ENCODE data around the gene ALOXE3. TPM values are rescaled to one million over a fixed set of nuclear protein-coding genes. Genes with fewer than 3 reads are reported as not detected.

The ALOXE3 gene
- total and polyA plus RNA-seq, 4 donors: not detected

DNA sequence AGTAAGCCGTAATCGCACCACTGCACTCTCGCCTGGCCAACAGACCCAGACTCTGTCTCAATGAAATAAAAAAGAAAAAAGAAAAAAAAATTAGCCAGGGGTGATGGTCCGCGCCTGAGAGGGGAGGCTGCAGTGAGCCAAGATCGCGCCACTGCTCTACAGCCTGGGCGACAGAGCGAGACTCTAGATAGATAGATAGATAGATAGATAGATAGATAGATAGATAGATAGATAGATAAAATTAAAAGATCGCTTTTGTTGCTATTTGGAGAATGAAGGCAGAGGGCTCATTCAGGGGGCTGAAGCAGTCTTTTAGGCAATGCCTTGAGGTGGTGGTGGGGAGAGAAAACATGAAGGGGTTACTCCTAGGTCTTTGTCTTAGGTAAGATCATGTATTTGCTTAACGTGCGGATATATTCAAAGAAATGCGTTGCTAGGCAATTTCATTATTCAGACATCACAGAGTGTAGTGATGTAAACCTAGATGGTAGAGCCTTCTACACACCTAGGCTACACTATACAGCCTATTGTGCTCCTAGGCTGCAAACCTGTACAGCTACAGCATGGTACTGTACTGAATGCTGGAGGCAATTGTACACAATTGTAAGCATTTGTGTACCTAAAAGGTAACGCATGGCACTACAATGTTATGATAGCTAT is 9.9 kb upstream of the ALOXE3 start:
- no peak overlapping the region for H3K9ac ChIP-seq (ENCODE audit: low read depth in 1 of 2, low read length in 2 of 2)
- peaks cover 2 to 9% (median 5%) of the 10 kb centered on the region in 4 donors for H3K27me3 ChIP-seq (ENCODE audit: control insufficient read depth in 4 of 4, insufficient read depth in 4 of 4, low read length in 3 of 4)
- peaks cover 14 to 36% (median 27%) of the 10 kb centered on the region in 4 donors for H3K4me1 ChIP-seq (ENCODE audit: control insufficient read depth in 4 of 4, insufficient read depth in 4 of 4, low read length in 3 of 4)
- TF ChIP-seq RXRA (IDR thresholded peaks at IDR 0.05) (no peak), HNF4G (IDR thresholded peaks at IDR 0.05) (no peak), FOXA1 (IDR thresholded peaks at IDR 0.05) (no peak), EGR1 (IDR thresholded peaks at IDR 0.05; ENCODE audit: low read depth in 2 of 2) (no peak), NR2F2 (IDR thresholded peaks at IDR 0.05) (no peak)
- TF ChIP-seq, protein P1, sequence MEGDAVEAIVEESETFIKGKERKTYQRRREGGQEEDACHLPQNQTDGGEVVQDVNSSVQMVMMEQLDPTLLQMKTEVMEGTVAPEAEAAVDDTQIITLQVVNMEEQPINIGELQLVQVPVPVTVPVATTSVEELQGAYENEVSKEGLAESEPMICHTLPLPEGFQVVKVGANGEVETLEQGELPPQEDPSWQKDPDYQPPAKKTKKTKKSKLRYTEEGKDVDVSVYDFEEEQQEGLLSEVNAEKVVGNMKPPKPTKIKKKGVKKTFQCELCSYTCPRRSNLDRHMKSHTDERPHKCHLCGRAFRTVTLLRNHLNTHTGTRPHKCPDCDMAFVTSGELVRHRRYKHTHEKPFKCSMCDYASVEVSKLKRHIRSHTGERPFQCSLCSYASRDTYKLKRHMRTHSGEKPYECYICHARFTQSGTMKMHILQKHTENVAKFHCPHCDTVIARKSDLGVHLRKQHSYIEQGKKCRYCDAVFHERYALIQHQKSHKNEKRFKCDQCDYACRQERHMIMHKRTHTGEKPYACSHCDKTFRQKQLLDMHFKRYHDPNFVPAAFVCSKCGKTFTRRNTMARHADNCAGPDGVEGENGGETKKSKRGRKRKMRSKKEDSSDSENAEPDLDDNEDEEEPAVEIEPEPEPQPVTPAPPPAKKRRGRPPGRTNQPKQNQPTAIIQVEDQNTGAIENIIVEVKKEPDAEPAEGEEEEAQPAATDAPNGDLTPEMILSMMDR (IDR thresholded peaks at IDR 0.05; ENCODE audit: low read depth, low read length, missing input control): no peak
- no peak overlapping the region for H3K27ac ChIP-seq (ENCODE audit: low read depth in 1 of 2, low read length in 2 of 2)
- H3K4me3 ChIP-seq (ENCODE audit: low read depth in 1 of 3, low read length in 3 of 3): no peak overlapping the region
- no peaks in the 10 kb centered on the region for H3K9me3 ChIP-seq (ENCODE audit: control insufficient read depth in 4 of 4, low read length in 3 of 4)
- no peaks in the 10 kb centered on the region for H3K36me3 ChIP-seq (ENCODE audit: control insufficient read depth in 4 of 4, insufficient read depth in 3 of 4, low read depth in 1 of 4, low read length in 3 of 4)
- 73% methylated on average over 14 of the region's 14 CpGs for WGBS
- no peak for DNase-seq (ENCODE audit: low spot score)

DNA sequence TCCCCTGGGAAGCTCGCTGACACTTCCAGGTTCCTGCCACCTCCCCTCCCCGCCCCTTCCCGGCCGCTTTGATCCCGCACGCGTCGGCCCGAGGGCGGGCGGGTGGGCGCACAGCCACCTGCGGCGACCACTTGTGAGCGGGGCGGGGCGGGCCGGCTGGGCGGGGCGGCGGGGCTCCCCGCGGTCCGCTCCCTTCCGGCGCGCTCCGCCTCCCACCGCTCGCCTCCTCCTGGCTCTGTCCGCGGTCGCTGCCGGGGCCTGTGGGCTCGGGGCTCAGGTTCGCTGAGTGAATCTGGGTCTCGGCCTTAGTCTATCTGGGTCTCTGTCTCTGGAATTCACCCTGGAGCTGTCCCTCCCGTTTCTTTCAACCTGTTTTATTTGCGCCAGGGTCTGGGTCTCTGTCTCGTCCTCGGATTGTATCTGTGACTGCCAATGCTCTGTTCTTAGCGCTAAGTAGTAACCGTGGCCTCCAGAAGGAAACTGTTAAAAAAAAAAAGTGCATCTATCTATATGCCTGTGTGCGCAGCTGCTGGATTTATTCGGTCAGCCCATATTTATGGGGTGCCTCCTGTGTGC is 8.3 kb upstream of the ALOXE3 start:
- 2% methylated on average over 45 of the region's 45 CpGs for WGBS
- Histone ChIP-seq H3K9me3 (ENCODE audit: control insufficient read depth in 4 of 4, low read length in 3 of 4) (no peaks in the 10 kb centered on the region), H3K4me1 (ENCODE audit: control insufficient read depth in 4 of 4, insufficient read depth in 4 of 4, low read length in 3 of 4) (peaks cover 20 to 52% (median 41%) of the 10 kb centered on the region in 4 donors), H3K27ac (ENCODE audit: low read depth in 1 of 2, low read length in 2 of 2) (no peak overlapping the region), H3K36me3 (ENCODE audit: control insufficient read depth in 4 of 4, insufficient read depth in 3 of 4, low read depth in 1 of 4, low read length in 3 of 4) (no peaks in the 10 kb centered on the region), H3K27me3 (ENCODE audit: control insufficient read depth in 4 of 4, insufficient read depth in 4 of 4, low read length in 3 of 4) (peaks cover 5 to 16% (median 7%) of the 10 kb centered on the region in 4 donors), H3K4me3 (ENCODE audit: low read depth in 1 of 3, low read length in 3 of 3) (peak overlapping the region in 1 of 3 donors; percentile 45), H3K9ac (ENCODE audit: low read depth in 1 of 2, low read length in 2 of 2) (peak overlapping the region in 1 of 2 donors; percentile 47)
- no peak for DNase-seq (ENCODE audit: low spot score)
- TF ChIP-seq HNF4G (IDR thresholded peaks at IDR 0.05): no peak
- TF ChIP-seq RAD21 (IDR thresholded peaks at IDR 0.05): no peak

DNA sequence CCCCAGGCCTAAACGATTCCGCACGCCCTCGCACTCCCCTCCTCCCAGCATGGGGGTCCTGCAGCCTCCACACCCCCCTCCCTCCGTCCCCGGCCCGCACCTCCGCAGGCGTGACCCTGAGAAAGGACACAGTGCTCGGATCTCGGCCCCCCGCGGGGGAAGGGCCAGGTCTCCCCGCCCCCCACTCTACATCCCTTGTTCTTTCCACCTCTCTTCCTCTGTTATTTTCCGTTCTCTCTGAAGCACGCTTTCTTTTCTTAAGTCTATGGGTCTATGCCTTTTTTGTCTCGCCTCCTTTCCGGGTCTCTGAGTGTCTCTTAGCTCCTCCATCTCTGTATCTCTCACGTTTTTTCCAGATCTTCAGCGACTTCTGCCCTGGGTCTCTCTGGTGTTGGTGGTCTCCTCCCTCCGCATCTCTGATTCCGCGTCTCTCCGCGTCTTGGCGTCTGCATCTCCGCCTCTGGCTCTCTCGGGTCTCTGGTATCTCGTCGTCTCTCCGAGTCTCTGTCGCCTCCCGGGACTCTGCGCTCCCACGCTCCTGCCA is 7.7 kb upstream of the ALOXE3 start:
- TF ChIP-seq, protein P2, sequence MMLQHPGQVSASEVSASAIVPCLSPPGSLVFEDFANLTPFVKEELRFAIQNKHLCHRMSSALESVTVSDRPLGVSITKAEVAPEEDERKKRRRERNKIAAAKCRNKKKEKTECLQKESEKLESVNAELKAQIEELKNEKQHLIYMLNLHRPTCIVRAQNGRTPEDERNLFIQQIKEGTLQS (IDR thresholded peaks at IDR 0.05): no peak
- TF ChIP-seq, protein P3, sequence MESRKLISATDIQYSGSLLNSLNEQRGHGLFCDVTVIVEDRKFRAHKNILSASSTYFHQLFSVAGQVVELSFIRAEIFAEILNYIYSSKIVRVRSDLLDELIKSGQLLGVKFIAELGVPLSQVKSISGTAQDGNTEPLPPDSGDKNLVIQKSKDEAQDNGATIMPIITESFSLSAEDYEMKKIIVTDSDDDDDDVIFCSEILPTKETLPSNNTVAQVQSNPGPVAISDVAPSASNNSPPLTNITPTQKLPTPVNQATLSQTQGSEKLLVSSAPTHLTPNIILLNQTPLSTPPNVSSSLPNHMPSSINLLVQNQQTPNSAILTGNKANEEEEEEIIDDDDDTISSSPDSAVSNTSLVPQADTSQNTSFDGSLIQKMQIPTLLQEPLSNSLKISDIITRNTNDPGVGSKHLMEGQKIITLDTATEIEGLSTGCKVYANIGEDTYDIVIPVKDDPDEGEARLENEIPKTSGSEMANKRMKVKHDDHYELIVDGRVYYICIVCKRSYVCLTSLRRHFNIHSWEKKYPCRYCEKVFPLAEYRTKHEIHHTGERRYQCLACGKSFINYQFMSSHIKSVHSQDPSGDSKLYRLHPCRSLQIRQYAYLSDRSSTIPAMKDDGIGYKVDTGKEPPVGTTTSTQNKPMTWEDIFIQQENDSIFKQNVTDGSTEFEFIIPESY (IDR thresholded peaks at IDR 0.05): no peak
- TF ChIP-seq FOXA1 (IDR thresholded peaks at IDR 0.05) (no peak), HNF4A (conservative IDR thresholded peaks at IDR 0.05) (no peak), YY1 (IDR thresholded peaks at IDR 0.05) (no peak), RAD21 (IDR thresholded peaks at IDR 0.05) (no peak), SP1 (IDR thresholded peaks at IDR 0.05) (no peak), RXRA (IDR thresholded peaks at IDR 0.05) (no peak), JUND (IDR thresholded peaks at IDR 0.05) (no peak), TAF1 (conservative IDR thresholded peaks at IDR 0.05) (no peak), FOXA2 (IDR thresholded peaks at IDR 0.05) (no peak), NR2F2 (IDR thresholded peaks at IDR 0.05) (no peak), HNF4G (IDR thresholded peaks at IDR 0.05) (no peak)
- TF ChIP-seq, protein P4, sequence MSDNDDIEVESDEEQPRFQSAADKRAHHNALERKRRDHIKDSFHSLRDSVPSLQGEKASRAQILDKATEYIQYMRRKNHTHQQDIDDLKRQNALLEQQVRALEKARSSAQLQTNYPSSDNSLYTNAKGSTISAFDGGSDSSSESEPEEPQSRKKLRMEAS (IDR thresholded peaks at IDR 0.05): no peak
- TF ChIP-seq, protein P1 (IDR thresholded peaks at IDR 0.05; ENCODE audit: low read depth, low read length, missing input control): no peak
- peaks cover 5 to 16% (median 7%) of the 10 kb centered on the region in 4 donors for H3K27me3 ChIP-seq (ENCODE audit: control insufficient read depth in 4 of 4, insufficient read depth in 4 of 4, low read length in 3 of 4)
- WGBS: 3% methylated on average over 35 of the region's 35 CpGs
- peaks cover 25 to 57% (median 46%) of the 10 kb centered on the region in 4 donors for H3K4me1 ChIP-seq (ENCODE audit: control insufficient read depth in 4 of 4, insufficient read depth in 4 of 4, low read length in 3 of 4)
- H3K27ac ChIP-seq (ENCODE audit: low read depth in 1 of 2, low read length in 2 of 2): no peak overlapping the region
- peak overlapping the region in 2 of 3 donors; percentile 45 to 51 for H3K4me3 ChIP-seq (ENCODE audit: low read depth in 1 of 3, low read length in 3 of 3)
- H3K9me3 ChIP-seq (ENCODE audit: control insufficient read depth in 4 of 4, low read length in 3 of 4): no peaks in the 10 kb centered on the region
- peak overlapping the region in 1 of 2 donors; percentile 23 for H3K9ac ChIP-seq (ENCODE audit: low read depth in 1 of 2, low read length in 2 of 2)
- no peaks in the 10 kb centered on the region for H3K36me3 ChIP-seq (ENCODE audit: control insufficient read depth in 4 of 4, insufficient read depth in 3 of 4, low read depth in 1 of 4, low read length in 3 of 4)
- DNase-seq (ENCODE audit: low spot score): no peak

Measured in liver (tissue), 9 donors.